HG03280 (cell line): Measurements from ENCODE around the gene BRAT1.
"Not testable (repeated sequence)": the region's sequence is repeated elsewhere in the genome, so short reads cannot be mapped to it uniquely, and the experiment has no call there.

ENCODE experiments used
- ATAC-seq: cut with Tn5 transposase; IDR thresholded peaks from one replicate; pipeline ENCODE4 v1.9.1; 2021; ENCODE audit warnings: mild to moderate bottlenecking, moderate library complexity; ENCODE audit not compliant: unreplicated experiment

The BRAT1 gene

GRCh38 chr7:2564970-2565540 is 9.7 kb upstream of the BRAT1 start:
- no peak for ATAC-seq

GRCh38 chr7:2563955-2564354 is 8.6 kb upstream of the BRAT1 start:
- ATAC-seq: not testable (repeated sequence)

- no peak for ATAC-seq
These were observed 4.1 kb upstream of the BRAT1 start for GRCh38 chr7:2559283-2559950.

- ATAC-seq: peak; percentile 61
These were observed 3.4 kb upstream of the BRAT1 start, which contains the start of gene IQCE for GRCh38 chr7:2558629-2559282. Gene IQCE (plus strand): TSS chr7:2558979. CDS start chr7:2559182, 203 bp downstream.

- ATAC-seq: no peak
These were observed 638 bp downstream of the BRAT1 start for GRCh38 chr7:2554661-2555111.

DNA sequence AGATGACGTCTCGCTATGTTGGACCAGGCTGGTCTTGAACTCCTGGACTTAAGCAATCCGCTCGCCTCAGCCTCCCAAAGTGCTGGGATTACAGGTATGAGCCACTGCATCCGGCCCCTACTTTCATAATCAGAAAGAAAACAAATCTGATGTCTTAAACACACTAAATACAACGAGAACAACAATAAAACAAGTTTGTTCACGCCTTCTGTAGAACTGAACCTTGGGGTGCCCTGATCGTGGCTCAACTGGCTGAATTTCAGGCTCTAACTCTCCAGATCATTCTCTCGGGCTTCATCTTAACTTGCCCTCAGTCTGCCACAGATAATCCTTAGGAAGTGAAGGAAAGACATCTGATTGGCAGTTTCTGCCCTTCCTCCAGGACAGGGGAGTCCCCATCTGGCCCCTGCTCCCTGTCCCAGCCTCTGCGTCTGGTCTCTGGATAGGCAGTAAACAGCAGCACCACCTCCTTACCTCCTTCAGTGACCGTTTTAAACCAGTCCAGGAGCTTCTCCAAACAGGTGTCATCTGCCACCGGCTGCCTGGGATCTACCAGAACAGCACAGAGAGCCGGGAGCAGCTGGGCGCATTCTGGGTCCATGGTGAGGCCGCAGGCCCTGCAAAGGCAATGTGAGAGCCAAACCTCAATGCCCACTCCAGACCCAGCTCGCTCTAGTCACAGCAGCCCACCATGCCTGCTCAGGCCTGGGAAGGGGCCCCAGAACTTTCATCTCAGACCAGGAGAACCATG is 1.3 kb downstream of the BRAT1 start:
- ATAC-seq: no peak

GRCh38 chr7:2553108-2553507 is 2.2 kb downstream of the BRAT1 start:
- ATAC-seq: no peak

GRCh38 chr7:2551418-2551817 is 3.9 kb downstream of the BRAT1 start:
- no peak for ATAC-seq

DNA sequence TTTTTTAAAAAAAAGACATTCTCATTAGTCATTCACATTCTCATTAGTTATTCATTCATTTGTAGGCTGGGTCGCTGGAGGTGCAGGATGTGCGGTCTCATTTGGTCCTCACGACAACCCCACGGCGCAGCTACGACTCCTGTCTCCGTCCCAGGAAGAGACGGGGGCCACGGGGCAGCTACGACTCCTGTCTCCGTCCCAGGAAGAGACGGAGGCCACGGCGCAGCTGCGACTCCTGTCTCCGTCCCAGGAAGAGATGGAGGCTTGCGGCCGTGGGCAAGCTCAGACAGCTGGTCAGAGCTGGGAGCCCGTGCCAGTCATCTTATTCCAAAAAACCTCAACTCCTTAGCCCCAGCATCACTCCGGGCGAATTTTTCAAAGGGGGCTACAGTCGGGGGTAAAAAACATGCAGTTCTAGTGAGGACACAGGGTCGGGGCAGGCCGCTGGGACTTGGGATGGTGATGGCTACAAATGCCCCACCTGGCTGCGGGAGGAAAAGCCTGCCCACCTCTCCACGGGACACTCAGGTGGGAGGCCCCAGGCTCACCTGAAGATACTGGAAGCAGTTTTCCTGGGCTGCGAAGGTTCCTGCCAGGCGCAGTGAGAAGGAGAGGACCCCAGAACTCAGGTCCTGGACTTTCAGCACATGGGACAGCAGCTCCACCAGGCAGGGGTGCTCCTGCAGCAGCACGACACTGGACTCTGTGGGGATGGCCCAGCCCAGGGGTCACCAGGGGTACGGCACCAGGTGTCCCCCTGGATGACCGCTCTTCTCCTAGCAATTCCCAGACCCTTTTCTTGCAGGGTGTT is 8.3 kb downstream of the BRAT1 start:
- no peak for ATAC-seq

DNA sequence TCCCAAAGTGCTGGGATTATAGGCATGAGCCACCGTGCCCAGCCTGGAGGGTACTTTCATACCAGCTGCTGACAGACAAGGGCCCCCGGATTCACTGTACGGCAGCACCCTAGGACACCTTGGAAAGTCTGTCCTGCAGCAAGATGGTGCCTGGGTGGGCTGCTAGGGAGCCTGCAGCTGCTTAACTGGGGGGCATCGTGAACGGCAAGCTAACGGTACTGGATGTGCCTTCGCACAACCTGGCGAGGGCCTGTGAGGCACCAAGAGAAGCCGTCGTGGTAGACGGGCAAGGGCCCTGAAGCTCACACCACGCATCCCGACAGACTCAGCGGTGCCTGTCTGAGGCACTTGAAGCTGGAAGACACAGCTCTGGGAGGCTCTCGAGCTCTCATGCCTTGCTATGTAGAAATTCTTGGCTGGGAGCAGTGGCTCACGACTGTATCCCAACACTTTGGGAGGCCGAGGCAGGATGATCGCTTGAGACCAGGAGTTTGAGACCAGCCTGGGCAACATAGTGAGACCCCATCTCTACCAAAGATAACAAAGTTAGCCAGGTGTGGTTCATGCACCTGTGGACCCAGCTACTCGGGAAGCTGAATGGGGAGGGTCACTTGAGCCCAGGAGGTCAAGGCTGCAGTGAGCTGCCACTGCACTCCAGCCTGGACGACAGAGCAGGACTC is 9.4 kb downstream of the BRAT1 start:
- no peak for ATAC-seq

- no peak for ATAC-seq
These were observed 10.7 kb downstream of the BRAT1 start for GRCh38 chr7:2544541-2545188.

DNA sequence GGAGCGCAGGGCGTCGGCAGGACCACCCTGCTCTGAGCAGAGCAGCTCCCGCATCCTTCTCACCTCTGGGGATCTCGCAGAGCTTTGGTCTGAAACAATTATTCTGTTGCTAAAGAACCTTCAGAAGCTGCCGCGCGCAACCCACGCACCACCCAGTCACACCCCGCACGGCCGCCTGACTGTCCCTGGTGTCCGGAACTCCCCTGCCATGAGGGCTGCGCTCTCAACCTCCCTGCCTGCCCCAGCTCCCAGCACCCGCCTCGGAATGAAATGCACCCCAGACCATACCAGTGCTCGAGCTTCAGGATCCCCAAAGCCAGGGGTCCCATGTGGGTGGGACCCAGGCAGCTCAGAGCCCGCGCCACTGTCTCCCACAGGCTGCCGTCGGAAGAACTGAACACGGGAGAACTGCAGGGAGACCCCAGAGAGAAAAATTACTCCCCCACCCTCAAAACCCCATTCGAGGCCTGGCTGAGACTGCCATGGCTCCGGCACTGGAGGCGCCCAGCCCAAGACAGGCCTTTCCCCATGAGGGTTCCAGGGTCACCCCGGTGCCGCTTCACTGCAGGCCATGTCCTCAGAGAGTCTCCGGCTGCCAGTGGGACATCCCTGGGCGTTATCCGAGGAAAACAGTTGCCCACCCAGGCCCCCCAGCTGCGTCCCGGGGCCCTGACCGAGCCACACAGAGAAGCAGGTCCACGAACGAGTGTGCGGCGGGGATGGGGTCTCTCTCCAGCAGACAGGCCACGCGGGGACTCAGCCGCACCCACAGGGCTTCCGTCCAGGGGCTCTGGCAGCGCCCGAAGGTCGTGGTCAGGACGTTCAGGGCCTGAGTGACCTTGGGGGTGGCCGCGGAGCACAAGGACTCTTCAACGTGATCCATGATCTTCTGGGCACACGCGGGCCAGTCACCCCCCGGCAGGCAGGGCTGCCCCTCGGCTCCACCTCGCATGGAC is 12.1 kb downstream of the BRAT1 start:
- no peak for ATAC-seq

GRCh38 chr7:2542011-2542915 is 13.1 kb downstream of the BRAT1 start:
- no peak for ATAC-seq

- no peak for ATAC-seq
These were observed 13.9 kb downstream of the BRAT1 start for GRCh38 chr7:2541291-2542010.

GRCh38 chr7:2540641-2541051 is 14.7 kb downstream of the BRAT1 start:
- ATAC-seq: no peak

DNA sequence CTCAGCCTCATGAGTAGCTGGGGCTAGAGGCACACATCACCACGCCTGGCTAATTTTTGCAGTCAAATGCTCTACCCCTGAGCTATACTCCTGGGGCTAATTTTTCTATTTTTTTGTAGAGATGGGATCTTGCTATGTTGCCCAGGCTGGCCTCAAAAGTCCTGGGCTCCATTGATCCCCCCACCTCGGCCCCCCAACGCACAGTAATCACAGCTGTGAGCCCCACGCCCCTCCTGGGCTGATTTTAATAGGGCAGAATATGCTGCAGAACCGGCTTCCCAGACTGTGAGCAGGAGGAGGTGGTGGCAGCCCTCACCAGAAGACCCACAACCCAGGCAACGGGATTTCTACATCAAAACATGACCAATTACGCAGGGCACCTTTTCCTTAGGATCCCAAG is 15.2 kb downstream of the BRAT1 start:
- ATAC-seq: no peak
